Measurements from ENCODE around the gene FBXL19.

DNA sequence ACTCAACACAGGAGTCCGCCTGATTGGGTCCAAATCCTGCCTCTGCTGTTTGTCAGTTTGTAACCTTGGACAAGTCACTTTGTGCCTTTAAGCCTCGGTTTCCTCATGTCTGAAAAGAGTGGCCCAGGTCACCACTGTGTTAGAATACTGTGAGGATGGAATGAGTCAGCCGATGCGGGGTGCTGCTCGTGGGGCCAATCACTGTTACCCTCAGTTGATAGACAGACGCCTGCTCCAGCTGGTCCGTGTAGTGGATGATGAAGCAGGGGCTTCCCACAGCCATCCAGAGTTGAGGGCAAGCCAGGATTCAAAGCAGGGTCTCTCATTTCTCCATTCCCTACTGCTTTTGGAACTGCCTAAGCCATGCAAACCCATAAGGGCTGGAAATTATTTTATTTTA is 5.8 kb downstream of the FBXL19 start:
- TF ChIP-seq PHF8 (conservative IDR thresholded peaks at IDR 0.05; ENCODE audit: low read depth, low read length) = no peak
- TF ChIP-seq, protein P1, sequence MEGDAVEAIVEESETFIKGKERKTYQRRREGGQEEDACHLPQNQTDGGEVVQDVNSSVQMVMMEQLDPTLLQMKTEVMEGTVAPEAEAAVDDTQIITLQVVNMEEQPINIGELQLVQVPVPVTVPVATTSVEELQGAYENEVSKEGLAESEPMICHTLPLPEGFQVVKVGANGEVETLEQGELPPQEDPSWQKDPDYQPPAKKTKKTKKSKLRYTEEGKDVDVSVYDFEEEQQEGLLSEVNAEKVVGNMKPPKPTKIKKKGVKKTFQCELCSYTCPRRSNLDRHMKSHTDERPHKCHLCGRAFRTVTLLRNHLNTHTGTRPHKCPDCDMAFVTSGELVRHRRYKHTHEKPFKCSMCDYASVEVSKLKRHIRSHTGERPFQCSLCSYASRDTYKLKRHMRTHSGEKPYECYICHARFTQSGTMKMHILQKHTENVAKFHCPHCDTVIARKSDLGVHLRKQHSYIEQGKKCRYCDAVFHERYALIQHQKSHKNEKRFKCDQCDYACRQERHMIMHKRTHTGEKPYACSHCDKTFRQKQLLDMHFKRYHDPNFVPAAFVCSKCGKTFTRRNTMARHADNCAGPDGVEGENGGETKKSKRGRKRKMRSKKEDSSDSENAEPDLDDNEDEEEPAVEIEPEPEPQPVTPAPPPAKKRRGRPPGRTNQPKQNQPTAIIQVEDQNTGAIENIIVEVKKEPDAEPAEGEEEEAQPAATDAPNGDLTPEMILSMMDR (IDR thresholded peaks at IDR 0.05; ENCODE audit: control extremely low read depth in 1 of 3, insufficient read depth in 1 of 3, low read depth in 1 of 3, low read length in 3 of 3) = no peak
- TF ChIP-seq POLR2A (IDR thresholded peaks at IDR 0.05; ENCODE audit: control extremely low read depth in 1 of 2, low read depth in 2 of 2, low read length in 2 of 2) = no peak
- no peak for TF ChIP-seq RBBP5 (IDR thresholded peaks at IDR 0.05; ENCODE audit: borderline replicate concordance, low read depth, low read length)
- TF ChIP-seq JUN (IDR thresholded peaks at IDR 0.05; ENCODE audit: low read depth, low read length) = no peak
- no peak for TF ChIP-seq EZH2 (IDR thresholded peaks at IDR 0.05; ENCODE audit: low read depth, low read length, severe bottlenecking)
- no peak for TF ChIP-seq TAF1 (IDR thresholded peaks at IDR 0.05; ENCODE audit: low read depth, low read length)
- TF ChIP-seq, protein P2, sequence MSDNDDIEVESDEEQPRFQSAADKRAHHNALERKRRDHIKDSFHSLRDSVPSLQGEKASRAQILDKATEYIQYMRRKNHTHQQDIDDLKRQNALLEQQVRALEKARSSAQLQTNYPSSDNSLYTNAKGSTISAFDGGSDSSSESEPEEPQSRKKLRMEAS (IDR thresholded peaks at IDR 0.05) = no peak
- no peak for TF ChIP-seq CHD2 (IDR thresholded peaks at IDR 0.05; ENCODE audit: low read length)
- no peak for TF ChIP-seq SUZ12 (IDR thresholded peaks at IDR 0.05; ENCODE audit: low read length)
- TF ChIP-seq, protein P3, sequence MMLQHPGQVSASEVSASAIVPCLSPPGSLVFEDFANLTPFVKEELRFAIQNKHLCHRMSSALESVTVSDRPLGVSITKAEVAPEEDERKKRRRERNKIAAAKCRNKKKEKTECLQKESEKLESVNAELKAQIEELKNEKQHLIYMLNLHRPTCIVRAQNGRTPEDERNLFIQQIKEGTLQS (IDR thresholded peaks at IDR 0.05; ENCODE audit: insufficient read depth, low read depth, low read length) = no peak
